Adipose tissue (tissue), 3 donors: ENCODE measurements around the gene CLDN16. TPM values are rescaled to one million over a fixed set of nuclear protein-coding genes. Genes with fewer than 3 reads are reported as not detected.

Experiments used
- H3K27ac ChIP-seq: one replicate; pipeline ENCODE4 v1.5.1; 2013; ENCODE audit warnings: low read depth, low read length
- WGBS, 3 donors: extraction: QIAGEN DNeasy Blood & Tissue Kit; methylation state at CpG; one replicate each; pipeline ENCODE4 v1.1.7; 2013; 5-methylcytosine and 5-hydroxymethylcytosine counted together
- polyA plus RNA-seq, 3 donors: library from polyadenylated mRNA; stranded (reverse); fragments of 200-250 nt; gene quantifications; one replicate each; pipeline ENCODE4 v1.2.3, GENCODE V29; 2013
- donor health status: healthy with polysubstance abuse.
- donor health status: Bipolar disorder and iron deficiency.
- donor health status: healthy.

The CLDN16 gene
- under 1 TPM in 1 of 3 donors, not detected in 2; 0.28 TPM for polyA plus RNA-seq

DNA sequence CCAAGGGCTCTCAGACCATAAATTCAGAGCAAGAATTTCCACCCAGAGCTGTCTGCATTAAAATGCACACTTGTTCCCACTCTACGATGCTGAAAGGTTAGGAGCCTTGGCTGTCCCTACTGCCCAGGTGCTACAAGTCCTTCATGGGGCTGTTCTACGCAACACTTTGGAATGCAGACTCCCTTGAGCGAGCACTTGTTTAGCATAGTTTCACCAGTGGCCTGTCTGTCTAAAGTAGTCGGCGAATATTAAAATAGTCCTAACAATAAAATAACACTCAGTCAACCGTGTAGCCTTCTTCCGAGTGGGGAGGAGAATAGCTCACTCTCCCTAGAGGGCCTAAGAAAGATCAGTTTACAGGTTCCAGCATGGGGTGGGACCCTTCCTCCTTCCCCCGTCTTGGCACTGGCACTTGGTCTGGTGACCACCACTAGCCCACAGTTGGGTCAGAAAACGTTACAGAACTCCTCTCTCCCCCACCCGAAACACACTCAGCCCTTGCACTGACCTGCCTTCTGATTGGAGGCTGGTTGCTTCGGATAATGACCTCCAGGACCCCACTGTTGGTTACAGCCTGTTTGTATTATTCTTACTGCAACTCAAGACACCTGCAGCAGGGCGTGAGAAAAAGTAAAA is at the start of gene CLDN16:
CLDN16 (plus strand) TSS at position 586 of the 636 bp plus-strand sequence. CDS start 167 bp downstream, outside the sequence.
- WGBS, 3 donors: 88 to 89% (median 88%) methylated on average over 12 of the region's 12 CpGs
- no peak within 1 kb of the TSS for H3K27ac ChIP-seq

GRCh38 chr3:190338717-190339116 is 49.2 kb upstream of the CLDN16 start:
- H3K27ac ChIP-seq: no peak overlapping the region

- H3K27ac ChIP-seq: no peak overlapping the region
Observed at GRCh38 chr3:190339130-190339529, 48.8 kb upstream of the CLDN16 start.

DNA sequence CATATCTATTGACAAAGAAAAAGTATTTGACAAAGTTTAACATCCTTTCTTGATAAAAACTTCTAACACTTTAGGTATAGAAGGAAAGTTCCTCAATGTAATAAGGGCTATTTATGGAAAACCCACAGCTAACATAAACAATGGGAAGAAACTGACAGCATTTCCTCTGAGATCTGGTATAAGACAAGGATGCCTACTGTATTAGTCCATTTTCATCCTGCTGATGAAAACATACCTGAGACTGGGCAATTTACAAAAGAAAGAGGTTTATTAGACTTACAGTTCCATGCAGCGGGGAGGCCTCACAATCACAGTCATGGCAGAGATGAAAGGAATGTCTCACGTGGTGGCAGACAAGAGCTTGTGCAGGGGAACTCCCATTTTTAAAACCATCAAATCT is 47.9 kb upstream of the CLDN16 start:
- 84 to 89% (median 85%) methylated on average over 2 of the region's 2 CpGs for WGBS, 3 donors
- no peak overlapping the region for H3K27ac ChIP-seq

GRCh38 chr3:190345027-190345821 is 42.7 kb upstream of the CLDN16 start:
- WGBS, 3 donors: 10 to 28% (median 26%) methylated on average over 4 of the region's 4 CpGs
- no peak overlapping the region for H3K27ac ChIP-seq

- no peak overlapping the region for H3K27ac ChIP-seq
- WGBS, 3 donors: 75 to 88% (median 76%) methylated on average over 4 of the region's 4 CpGs
Observed at GRCh38 chr3:190345878-190346277, 42.1 kb upstream of the CLDN16 start.

DNA sequence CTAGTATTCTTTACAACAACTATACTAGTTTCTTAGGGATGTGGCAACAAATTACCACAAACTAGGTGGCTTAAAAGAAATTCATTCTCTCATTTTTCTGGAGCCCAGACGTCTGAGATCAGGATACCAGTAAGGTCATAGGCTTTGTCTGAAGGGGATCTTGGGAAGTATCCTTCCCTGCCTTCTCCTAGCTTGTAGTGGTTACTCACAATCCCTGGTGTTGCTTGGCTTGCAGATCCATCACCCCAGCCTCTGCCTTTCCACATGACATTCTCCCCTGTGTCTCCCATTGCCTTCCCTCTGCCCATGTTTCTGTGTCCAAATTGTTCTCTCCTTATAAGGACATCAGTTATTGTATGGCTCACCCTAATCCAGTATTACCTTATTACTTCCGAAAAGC is 41.4 kb upstream of the CLDN16 start:
- H3K27ac ChIP-seq: no peak overlapping the region
- 86 to 93% (median 88%) methylated on average over 2 of the region's 2 CpGs for WGBS, 3 donors

GRCh38 chr3:190352861-190353457 is 35.0 kb upstream of the CLDN16 start:
- H3K27ac ChIP-seq: no peak overlapping the region
- 98 to 100% (median 99%) methylated on average over 1 of the region's 1 CpG for whole genome bisulfite sequencing, 3 donors

DNA sequence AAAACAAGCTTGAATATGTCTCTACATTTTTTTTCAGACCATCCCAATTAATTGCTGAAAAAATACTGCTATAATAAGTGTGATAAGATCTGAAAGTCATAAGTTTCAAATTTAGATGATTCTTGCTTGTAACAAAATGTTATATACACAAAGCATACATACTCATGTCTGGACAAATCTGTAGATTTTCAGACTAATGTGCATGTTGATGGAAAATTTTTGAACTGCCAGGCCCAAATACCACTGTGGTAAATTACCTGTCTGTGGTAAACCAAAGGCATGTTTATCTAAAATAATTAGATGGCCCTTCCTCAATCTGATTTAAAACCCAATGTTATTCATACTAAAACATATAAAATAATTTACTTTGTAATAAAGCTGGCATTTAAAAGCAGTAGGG is 31.7 kb upstream of the CLDN16 start:
- no peak overlapping the region for H3K27ac ChIP-seq

GRCh38 chr3:190357468-190357867 is 30.5 kb upstream of the CLDN16 start:
- H3K27ac ChIP-seq: no peak overlapping the region
- WGBS, 3 donors: 59 to 88% (median 65%) methylated on average over 2 of the region's 2 CpGs

DNA sequence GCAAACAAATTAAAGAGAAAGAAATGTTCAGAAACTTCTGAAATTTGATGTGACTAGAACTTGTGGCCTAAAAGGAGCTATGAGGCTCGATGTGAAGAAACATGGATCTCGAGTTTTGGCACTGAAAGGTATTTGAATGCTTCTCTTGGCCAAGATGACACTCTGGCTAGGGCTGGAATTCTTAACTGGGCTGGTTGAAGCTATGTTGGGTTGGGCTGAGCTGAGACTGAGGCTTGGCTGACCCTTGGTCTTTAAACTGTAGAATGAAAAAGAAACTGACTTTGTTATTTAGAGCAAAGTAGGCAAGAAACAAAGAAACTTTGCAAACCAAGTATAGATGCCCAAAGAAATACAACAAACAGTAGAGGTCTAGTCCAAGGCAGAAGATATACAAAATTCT is 28.1 kb upstream of the CLDN16 start:
- no peak overlapping the region for H3K27ac ChIP-seq
- WGBS, 3 donors: 54 to 80% (median 60%) methylated on average over 2 of the region's 2 CpGs

DNA sequence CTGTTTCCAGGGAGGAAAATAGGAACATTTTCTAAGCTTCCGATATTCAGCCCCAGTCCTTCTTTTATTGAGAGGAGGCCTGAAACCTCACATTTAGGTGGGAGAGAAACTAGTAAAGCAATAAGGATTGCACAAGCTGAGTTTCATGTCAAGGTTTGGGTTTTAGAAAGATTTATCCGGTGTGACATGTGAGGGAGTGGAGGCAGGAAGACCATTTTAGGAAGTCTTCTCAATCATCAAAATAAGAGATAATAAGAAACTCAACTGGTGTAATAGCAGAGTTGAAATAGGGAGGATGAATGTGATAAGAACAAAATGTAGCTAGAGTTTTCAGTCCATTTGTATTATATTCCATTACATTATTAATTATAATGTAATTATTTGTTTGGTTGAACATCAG is 27.7 kb upstream of the CLDN16 start:
- WGBS, 3 donors: 65 to 94% (median 81%) methylated on average over 2 of the region's 2 CpGs

GRCh38 chr3:190361791-190362190 is 26.2 kb upstream of the CLDN16 start:
- no peak overlapping the region for H3K27ac ChIP-seq
- 50 to 96% (median 85%) methylated on average over 1 of the region's 1 CpG for WGBS, 3 donors

More for the DNA sequence above, 27.7 kb upstream of the CLDN16 start:
- H3K27ac ChIP-seq: no peak overlapping the region

- WGBS, 3 donors: 73 to 87% (median 75%) methylated on average over 9 of the region's 9 CpGs
- no peak overlapping the region for H3K27ac ChIP-seq
Observed at GRCh38 chr3:190362258-190362657, 25.7 kb upstream of the CLDN16 start.

DNA sequence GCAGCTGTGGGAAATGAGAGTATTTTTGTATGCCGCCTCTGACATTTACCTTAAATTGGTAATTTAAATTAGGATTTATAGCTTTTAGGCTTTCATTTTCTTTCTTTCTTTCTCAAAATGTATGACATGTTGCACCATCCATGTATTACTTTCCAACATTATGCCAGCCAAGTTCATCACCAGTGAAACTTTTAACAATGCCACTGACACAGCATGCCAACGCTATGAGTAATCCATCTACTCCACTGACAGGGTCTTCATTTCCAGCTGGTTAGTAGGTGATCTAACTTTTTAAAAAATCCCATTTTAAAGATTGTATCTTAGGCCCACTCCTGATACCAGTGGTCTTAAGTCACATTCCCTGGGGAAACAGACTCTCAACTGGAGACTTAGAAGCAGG is 21.8 kb upstream of the CLDN16 start:
- WGBS, 3 donors: 35 to 70% (median 67%) methylated on average over 2 of the region's 2 CpGs
- no peak overlapping the region for H3K27ac ChIP-seq

DNA sequence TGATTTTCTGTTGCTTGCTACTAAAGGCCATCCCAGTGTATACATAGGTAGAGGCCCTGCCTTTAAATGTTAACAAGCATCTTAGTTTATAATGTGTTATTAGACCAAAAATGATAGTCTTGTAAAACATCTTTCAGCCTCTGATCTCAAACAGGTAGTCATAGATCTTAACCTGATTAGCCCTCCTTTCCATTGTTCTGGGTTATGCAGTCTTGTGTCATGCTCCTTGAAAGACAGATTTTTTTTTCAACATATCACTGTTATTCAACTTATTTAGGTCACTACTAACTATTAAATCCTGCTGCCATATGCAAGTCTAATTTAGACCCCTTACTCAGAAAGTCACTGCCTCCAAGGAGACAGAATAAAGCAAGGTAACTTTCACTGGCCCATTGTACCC is 19.1 kb upstream of the CLDN16 start:
- H3K27ac ChIP-seq: no peak overlapping the region

DNA sequence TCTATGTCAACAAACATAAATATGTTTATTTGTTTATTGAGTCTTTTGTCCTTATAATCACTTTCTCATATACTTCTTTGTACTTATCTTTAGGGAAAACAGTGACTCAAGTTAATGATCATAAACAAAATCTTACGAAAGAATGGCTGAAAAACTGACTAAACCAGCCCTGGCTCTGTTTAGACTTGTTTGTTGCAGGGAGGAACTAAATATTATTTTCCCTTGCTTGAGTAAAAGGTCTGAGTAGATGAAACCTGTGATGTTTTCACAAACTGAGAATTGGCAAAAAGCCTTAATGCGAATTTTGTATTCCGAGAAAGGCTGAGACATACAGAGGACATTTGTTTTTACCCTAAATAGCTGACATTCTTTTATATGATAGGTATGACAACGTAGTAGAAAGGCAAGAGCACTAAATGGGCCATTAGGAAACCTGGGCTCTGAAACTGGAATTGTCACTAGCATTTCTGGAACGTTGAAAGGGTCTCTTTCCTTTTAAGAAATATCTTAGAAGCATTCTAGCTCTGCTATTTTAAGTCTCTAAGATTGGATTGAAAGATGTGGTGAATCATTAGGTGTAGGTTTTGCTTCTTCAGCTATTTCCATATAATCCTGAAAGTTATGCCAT is 18.2 kb upstream of the CLDN16 start:
- H3K27ac ChIP-seq: no peak overlapping the region
- WGBS, 3 donors: 64 to 90% (median 79%) methylated on average over 5 of the region's 5 CpGs

GRCh38 chr3:190370369-190370768 is 17.6 kb upstream of the CLDN16 start:
- H3K27ac ChIP-seq: no peak overlapping the region
- 86 to 92% (median 90%) methylated on average over 2 of the region's 2 CpGs for WGBS, 3 donors

DNA sequence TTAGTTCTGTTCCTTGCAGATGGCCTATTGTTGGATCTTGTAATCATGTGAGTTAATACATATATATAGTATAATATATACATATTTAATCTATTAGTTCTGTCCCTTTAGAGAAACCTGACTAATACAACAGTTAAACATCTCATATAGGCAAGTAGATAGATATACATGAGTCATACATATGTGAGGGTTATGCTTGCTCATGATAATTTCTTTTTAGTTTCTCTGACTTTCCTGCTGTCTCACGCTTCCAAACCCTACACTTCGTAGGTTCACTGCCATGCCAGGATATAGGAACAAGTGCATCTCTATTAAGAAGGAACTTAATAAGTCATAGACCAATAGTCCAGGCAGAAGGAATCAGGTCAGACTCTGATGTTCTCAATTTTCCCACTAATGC is 16.8 kb upstream of the CLDN16 start:
- 42 to 70% (median 63%) methylated on average over 2 of the region's 2 CpGs for WGBS, 3 donors

More for the DNA sequence above, 16.8 kb upstream of the CLDN16 start:
- no peak overlapping the region for H3K27ac ChIP-seq
